GM19372 (cell line): Measurements from ENCODE around the gene LPO.

Experiments
- ATAC-seq: cut with Tn5 transposase; IDR thresholded peaks from one replicate; pipeline ENCODE4 v1.9.1; 2021; ENCODE audit warnings: mild to moderate bottlenecking, low read depth, moderate library complexity; ENCODE audit not compliant: unreplicated experiment

The LPO gene

GRCh38 chr17:58228679-58229078 lies 9.7 kb upstream of the LPO start:
- no peak for ATAC-seq

GRCh38 chr17:58229384-58229783 lies 9.0 kb upstream of the LPO start:
- ATAC-seq: no peak

- no peak for ATAC-seq
Measured at GRCh38 chr17:58229881-58230280, 8.5 kb upstream of the LPO start.

GRCh38 chr17:58231641-58232040 lies 6.7 kb upstream of the LPO start:
- ATAC-seq: no peak

- peak; percentile 72 for ATAC-seq
Measured at GRCh38 chr17:58232707-58233156, 5.7 kb upstream of the LPO start.

DNA sequence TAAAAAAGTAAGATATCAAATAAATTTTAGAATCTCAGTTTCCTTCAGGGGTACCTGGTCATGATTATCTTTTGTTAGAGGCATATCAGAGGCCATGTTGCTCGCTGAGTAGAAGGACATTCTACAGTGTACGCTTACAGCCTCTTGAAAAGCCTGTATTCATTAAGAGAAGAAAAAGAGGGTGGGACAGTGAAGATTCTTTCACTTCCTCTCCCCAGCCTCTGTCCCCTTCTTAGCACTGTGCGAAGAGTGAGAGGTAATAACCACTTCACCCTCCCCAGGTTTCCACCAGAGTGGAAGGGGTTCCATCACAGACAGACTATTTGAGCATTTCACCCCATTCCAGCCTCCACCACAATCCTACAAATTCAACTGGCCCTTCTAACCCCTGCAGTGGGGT lies 4.8 kb upstream of the LPO start:
- peak; percentile 64 for ATAC-seq

- no peak for ATAC-seq
Measured at GRCh38 chr17:58234512-58234911, 3.9 kb upstream of the LPO start.

- no peak for ATAC-seq
Measured at GRCh38 chr17:58235821-58236220, 2.6 kb upstream of the LPO start.

GRCh38 chr17:58236394-58236793 lies 2.0 kb upstream of the LPO start:
- no peak for ATAC-seq

- ATAC-seq: no peak
Measured at GRCh38 chr17:58239987-58240386, 1.6 kb downstream of the LPO start.

DNA sequence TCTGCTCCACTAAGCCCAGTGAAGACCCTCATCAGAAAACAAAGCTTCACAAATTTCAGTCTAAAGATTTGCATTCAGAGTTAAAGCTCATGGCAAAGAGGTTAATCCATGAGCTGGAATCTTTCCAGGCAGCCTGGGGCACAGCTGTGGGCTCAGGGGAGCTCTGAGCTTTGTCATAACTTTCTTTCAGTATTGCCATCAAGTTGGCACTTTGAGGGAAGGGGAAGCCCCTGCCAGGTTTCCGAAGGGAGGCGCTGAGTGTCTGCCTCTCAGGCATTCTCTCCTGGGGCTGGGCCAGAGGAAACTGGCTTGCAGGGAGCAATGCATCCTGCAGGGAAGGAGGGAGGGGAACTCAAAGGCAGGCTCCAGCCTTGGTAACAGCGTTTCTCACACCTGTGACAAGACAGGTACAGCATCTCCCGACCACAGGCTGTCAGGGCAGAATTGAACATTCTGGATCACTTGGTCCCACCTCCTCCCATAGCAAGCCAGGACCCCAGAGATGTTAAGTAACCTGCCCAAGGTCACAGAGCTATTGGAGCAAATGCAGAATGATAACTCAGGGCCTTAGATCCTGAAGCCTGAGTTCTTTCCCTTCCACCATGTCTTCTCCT lies 3.9 kb downstream of the LPO start:
- ATAC-seq: no peak

DNA sequence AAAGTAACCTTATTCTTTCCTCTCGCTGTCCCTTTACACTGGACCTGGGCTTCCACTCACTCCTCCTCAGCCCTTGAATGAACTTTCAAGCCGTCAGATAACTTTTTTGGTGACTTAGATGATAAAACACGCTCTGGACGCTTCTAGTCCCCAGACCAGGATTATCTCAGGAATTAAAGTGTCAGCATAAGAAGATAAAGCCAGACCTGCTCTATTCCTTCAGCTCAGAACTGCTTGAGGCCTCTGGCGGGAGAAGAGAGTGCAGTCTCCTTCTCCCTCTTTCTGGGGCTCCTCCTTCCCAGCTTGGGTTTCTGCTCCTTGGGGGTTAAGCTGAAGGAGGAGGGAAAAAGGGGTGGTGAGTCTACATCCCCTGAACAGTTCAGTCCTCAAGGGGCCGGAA lies 6.6 kb downstream of the LPO start:
- no peak for ATAC-seq

DNA sequence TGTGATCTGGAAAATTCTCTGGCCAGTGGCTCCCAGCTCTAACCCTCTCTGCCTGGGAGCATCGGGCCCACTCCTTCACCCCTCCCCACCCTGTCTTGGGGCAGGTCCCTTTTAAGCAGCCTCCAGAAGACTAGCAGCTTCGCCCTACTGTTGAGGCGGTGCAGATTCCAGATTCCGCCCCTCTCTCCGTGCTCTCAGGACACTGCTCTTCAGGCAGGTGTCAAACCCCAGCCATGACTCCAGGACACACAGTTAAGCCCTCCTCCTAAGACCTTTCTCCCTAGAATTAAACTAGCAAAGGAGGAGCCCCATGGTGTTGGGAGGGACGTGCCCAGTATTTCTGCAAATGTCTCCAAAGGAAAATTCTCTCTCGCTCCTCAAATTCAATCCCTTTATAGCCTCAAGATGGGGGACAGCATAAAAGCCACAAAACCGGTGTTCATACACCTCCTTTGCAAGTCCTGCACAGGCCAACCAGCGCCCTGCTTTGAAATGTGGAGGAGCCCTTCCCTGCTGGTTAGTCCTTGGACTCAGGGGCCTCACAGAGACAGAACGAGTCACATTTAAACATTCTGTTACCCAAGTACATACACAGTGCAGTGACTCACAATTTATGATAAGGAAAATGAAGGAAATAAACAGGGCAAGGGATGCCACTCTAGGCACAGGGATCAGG lies 7.2 kb downstream of the LPO start:
- no peak for ATAC-seq

- no peak for ATAC-seq
Measured at GRCh38 chr17:58246104-58246740, 7.8 kb downstream of the LPO start.

GRCh38 chr17:58246781-58247180 lies 8.4 kb downstream of the LPO start:
- ATAC-seq: no peak

- ATAC-seq: no peak
Measured at GRCh38 chr17:58247511-58248363, 9.4 kb downstream of the LPO start.

GRCh38 chr17:58248955-58249269 lies 10.5 kb downstream of the LPO start:
- ATAC-seq: no peak

DNA sequence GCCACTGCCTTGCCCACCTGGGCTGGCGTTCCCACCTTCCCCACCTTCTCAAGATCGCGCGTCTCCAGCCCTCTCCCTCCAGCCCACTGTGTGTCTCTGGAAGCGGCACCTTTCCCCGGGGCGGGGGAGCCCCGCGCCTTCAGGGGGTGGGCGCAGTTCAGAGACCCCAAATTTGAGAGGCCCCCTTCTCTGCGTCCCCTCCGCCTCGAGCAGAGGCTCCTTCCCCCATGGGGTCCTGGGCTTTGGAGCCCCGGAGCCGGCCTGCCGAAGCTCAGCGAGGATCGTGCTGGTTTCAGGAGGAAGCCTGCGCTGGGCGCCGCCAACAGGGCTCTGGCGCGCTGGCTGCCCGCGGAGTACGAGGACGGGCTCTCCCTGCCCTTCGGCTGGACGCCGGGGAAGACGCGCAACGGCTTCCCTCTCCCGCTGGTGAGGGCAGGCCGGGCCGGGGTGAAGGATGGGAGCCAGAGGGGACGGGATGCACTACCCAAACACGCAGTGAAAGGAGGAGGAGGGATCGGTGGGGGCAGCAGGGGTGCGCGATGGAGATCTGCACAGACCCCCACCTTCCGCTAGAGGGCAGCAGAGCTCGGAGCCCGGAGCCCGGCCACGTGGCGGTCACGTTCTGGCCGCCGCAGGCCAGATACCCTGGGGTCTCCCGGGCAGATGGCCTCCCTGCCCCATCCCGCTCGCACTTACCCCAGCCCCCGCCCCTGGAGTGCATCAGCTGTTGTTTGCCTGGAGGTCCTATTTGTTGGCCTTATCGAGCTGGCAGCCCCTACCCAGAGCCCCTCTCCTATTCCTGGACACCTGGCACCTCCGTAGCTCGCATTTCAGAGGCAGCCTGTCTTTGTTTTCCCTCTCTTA lies 11.1 kb downstream of the LPO start:
- peak; percentile 56 for ATAC-seq

DNA sequence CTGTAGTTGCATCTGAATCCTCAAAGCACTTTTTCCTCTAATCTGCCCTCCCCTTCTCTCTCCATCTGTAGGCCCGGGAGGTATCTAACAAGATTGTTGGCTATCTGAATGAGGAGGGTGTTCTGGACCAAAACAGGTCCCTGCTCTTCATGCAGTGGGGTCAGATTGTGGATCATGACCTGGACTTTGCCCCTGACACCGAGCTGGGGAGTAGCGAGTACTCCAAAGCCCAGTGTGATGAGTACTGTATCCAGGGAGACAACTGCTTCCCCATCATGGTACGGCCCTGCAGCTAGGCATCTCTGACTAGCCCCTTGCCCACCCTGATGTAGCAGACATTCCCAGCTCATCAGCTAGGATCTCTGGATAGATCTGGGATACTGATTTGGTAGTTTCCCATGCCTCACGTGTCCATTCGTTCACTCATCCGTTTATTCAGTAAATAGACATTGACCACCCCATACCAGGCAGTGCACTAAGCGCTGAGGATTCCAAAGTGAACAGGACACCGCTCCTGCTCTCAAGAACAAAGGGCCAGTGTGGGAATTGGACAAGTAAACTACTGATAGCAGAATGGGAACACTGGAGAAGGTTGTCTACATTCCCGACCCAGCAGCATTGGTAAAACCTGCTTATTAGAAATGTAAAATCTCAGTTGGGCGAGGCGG lies 12.1 kb downstream of the LPO start:
- no peak for ATAC-seq

GRCh38 chr17:58252141-58252540 lies 13.8 kb downstream of the LPO start:
- no peak for ATAC-seq
